Measurements from ENCODE around the gene ZNF211.
A peak's percentile ranks its signal among the peaks of the same experiment; 100 is the strongest.

The ZNF211 gene

GRCh38 chr19:57620673-57621348 lies 12.2 kb upstream of the ZNF211 start:
- DNase-seq (ENCODE audit: insufficient read length) (no peak), FAIRE-seq (no peak)
- TF ChIP-seq POLR2A (IDR thresholded peaks at IDR 0.05; ENCODE audit: low read depth, low read length) = no peak
- TF ChIP-seq TAF1 (IDR thresholded peaks at IDR 0.05; ENCODE audit: borderline replicate concordance, low read depth, low read length) = no peak

- FAIRE-seq = no peak
- TF ChIP-seq POLR2AphosphoS5 (IDR thresholded peaks at IDR 0.05; ENCODE audit: low read depth, low read length) (no peak), POLR2A (IDR thresholded peaks at IDR 0.05; ENCODE audit: low read depth, low read length) (no peak), TAF1 (IDR thresholded peaks at IDR 0.05; ENCODE audit: borderline replicate concordance, low read depth, low read length) (no peak)
- no peak for DNase-seq (ENCODE audit: insufficient read length)
Measured at GRCh38 chr19:57623091-57623490, 9.9 kb upstream of the ZNF211 start.

DNA sequence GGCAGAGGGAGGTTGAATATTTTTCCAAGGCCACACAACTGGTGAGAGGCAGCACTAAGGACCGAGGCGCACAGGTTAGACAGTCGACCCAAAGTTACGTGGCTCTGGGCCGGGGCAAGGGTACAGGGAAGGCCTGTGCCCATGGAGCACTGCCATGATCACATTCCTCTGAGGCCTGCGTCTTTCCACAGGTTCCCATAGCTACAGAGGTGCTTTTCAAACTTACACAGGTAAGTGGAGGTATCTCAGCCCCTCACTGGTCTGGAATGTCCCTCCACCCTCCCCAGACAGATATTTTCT lies 814 bp downstream of the ZNF211 start:
- DNase-seq (ENCODE audit: insufficient read length) (no peak), FAIRE-seq (no peak)
- no peak for TF ChIP-seq POLR2A (IDR thresholded peaks at IDR 0.05; ENCODE audit: low read depth, low read length)
- TF ChIP-seq TAF1 (IDR thresholded peaks at IDR 0.05; ENCODE audit: borderline replicate concordance, low read depth, low read length) = no peak
- TF ChIP-seq POLR2AphosphoS5 (IDR thresholded peaks at IDR 0.05; ENCODE audit: low read depth, low read length) = no peak

- TF ChIP-seq POLR2A (IDR thresholded peaks at IDR 0.05; ENCODE audit: low read depth, low read length) (no peak), TAF1 (IDR thresholded peaks at IDR 0.05; ENCODE audit: borderline replicate concordance, low read depth, low read length) (no peak), POLR2AphosphoS5 (IDR thresholded peaks at IDR 0.05; ENCODE audit: low read depth, low read length) (no peak)
- peak; percentile 51 for FAIRE-seq
- no peak for DNase-seq (ENCODE audit: insufficient read length)
Measured at GRCh38 chr19:57637379-57637778, 4.4 kb downstream of the ZNF211 start.

GRCh38 chr19:57641715-57642234 lies 8.8 kb downstream of the ZNF211 start:
- DNase-seq (ENCODE audit: insufficient read length) (no peak), FAIRE-seq (no peak)
- TF ChIP-seq POLR2AphosphoS5 (IDR thresholded peaks at IDR 0.05; ENCODE audit: low read depth, low read length) (no peak), POLR2A (IDR thresholded peaks at IDR 0.05; ENCODE audit: low read depth, low read length) (no peak), TAF1 (IDR thresholded peaks at IDR 0.05; ENCODE audit: borderline replicate concordance, low read depth, low read length) (no peak)

DNA sequence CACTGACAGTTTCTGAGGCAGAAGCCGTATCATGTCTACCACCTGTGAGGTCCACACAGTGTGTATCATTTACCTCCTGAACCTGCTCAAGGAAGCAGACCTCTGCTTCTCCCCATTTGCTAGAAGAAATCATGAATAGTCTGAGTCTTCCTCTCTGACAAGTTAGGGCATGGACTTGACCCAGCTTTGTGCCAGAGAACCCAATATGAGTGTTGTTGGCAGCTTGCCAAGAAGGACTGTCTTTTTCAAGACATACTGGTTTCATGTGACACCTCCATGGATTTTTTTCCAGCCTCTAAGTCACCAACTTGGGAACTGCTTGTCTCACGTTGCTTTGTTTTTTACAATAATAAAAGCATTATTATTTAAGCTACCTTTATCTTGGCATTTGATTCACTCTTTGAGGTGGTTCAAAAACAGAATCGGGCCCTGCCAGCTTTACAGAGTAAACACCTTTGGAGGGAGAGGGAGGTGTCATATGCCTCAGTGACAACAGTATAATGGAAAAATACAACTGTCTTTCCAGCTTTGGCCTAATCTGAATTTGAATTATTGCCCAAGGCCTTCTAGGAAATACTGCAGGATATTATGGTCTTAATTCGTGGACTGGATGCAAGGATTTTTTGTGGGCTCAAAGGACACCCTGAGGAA lies 9.6 kb downstream of the ZNF211 start:
- TF ChIP-seq POLR2A (IDR thresholded peaks at IDR 0.05; ENCODE audit: low read depth, low read length) (no peak), TAF1 (IDR thresholded peaks at IDR 0.05; ENCODE audit: borderline replicate concordance, low read depth, low read length) (no peak), POLR2AphosphoS5 (IDR thresholded peaks at IDR 0.05; ENCODE audit: low read depth, low read length) (no peak)
- FAIRE-seq (no peak), DNase-seq (ENCODE audit: insufficient read length) (no peak)

DNA sequence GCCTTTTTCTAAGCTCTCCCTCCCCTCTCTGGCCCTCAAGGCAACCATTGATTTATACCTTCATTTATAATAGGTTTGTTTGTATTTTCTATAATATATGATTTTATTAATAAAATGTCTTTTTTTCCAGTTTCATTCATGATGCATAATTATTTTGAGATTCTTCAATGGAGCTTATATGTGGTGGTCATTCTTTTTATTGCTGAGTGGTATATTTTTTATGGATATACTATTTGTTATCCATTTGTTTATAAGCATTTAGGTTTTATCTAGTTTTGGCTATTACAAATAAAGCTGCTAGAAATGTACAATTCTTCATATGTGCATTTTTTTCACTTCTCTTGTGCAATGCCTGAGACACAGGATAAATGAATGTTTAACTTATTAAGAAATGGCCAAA lies 10.8 kb downstream of the ZNF211 start:
- DNase-seq (ENCODE audit: insufficient read length) = no peak
- no peak for FAIRE-seq
- TF ChIP-seq POLR2A (IDR thresholded peaks at IDR 0.05; ENCODE audit: low read depth, low read length) (no peak), POLR2AphosphoS5 (IDR thresholded peaks at IDR 0.05; ENCODE audit: low read depth, low read length) (no peak), TAF1 (IDR thresholded peaks at IDR 0.05; ENCODE audit: borderline replicate concordance, low read depth, low read length) (no peak)

DNA sequence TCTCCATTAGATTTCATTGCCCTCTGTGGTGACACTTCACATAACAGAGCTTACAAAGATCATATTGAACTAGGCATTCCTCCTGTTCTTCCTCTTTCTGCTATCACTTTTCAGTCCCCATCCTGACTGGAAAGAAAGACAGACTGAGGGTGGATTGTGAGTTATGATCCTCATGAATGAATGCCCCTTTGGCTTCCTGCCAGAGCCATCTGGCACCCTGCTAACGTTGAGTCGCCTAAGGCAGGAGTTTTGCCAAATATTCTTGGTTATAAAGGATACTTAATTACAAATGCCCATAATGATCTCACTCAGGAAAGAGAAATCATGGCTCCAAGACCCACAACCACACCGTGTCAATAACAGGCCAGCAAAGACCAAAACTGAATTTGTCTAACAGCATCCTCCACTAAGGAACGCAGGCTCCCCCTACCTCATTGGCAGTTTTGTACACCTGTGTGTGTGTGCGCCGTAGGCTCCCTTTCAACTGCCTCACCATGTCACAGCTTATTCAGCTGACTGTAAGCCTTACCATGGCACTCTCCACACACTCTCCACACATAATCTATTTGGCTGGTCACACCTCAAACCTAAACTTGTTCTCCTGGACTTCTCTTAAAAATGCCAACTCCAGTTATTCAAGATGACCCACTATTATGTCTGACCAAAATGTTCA lies 15.5 kb downstream of the ZNF211 start:
- DNase-seq (ENCODE audit: insufficient read length) (no peak), FAIRE-seq (no peak)
- TF ChIP-seq TAF1 (IDR thresholded peaks at IDR 0.05; ENCODE audit: borderline replicate concordance, low read depth, low read length) = no peak

DNA sequence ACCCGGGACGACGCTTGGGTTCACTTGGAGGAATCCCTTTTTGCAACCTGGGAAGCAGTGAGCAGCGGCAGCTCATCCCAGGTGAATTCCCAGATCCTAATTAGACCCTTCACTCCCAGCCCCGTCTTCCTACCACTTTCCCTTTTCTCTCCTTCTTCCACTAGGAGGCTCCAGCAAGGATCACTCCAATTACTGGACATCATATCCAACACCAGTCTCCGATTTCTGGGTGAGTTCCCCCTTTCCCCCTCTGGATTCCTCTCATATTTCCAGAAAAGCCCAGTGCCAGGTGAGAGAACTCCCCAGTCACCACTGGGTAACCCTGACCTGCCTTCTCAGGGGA lies 18.7 kb downstream of the ZNF211 start:
- FAIRE-seq (no peak), DNase-seq (ENCODE audit: insufficient read length) (no peak)
- no peak for TF ChIP-seq POLR2A (IDR thresholded peaks at IDR 0.05; ENCODE audit: low read depth, low read length)
- TF ChIP-seq POLR2AphosphoS5 (IDR thresholded peaks at IDR 0.05; ENCODE audit: low read depth, low read length) = no peak
- no peak for TF ChIP-seq TAF1 (IDR thresholded peaks at IDR 0.05; ENCODE audit: borderline replicate concordance, low read depth, low read length)

GRCh38 chr19:57653689-57654088 lies 20.7 kb downstream of the ZNF211 start:
- TF ChIP-seq TAF1 (IDR thresholded peaks at IDR 0.05; ENCODE audit: borderline replicate concordance, low read depth, low read length) (no peak), POLR2AphosphoS5 (IDR thresholded peaks at IDR 0.05; ENCODE audit: low read depth, low read length) (no peak), POLR2A (IDR thresholded peaks at IDR 0.05; ENCODE audit: low read depth, low read length) (no peak)
- no peak for DNase-seq (ENCODE audit: insufficient read length)
- FAIRE-seq = no peak

DNA sequence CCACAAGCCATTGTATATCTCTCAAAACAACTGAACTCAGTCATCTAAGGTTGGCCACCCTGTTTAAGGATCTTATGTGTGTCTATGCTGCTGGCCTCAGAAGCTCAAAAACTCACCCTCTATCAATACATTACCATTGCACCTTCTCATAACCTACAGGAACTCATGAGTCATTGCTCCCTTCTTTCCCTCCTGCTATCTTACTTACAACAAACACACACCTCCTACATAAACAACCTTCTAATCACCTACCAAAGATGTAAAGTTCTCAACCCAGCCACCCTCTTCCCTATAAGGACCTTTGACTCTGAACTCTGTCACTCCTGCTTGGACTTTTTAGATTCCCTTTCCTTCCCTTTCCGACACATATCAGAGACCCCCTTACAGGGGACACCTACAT lies 22.5 kb downstream of the ZNF211 start:
- TF ChIP-seq POLR2A (IDR thresholded peaks at IDR 0.05; ENCODE audit: low read depth, low read length) = no peak
- TF ChIP-seq TAF1 (IDR thresholded peaks at IDR 0.05; ENCODE audit: borderline replicate concordance, low read depth, low read length) = no peak
- no peak for TF ChIP-seq POLR2AphosphoS5 (IDR thresholded peaks at IDR 0.05; ENCODE audit: low read depth, low read length)
- DNase-seq (ENCODE audit: insufficient read length) = no peak
- FAIRE-seq = no peak

DNA sequence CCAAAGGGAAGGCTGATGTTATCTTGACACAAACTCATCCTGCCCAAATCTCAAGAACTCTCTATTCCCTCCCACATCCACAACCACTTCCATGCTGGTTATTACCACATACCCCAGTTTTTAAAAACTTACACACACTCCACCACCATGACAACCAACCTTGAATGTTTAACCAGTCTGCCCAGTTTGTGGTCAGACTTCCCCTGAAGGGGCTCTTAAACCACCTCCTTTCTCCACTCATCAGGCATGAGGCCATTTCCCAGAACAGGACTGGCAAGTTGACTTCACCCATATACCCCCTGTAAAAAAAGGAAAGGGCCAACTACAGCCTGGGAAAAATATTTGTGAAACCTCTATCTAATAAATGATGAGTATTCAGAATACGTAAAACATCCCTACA lies 23.4 kb downstream of the ZNF211 start:
- no peak for DNase-seq (ENCODE audit: insufficient read length)
- TF ChIP-seq TAF1 (IDR thresholded peaks at IDR 0.05; ENCODE audit: borderline replicate concordance, low read depth, low read length) (no peak), POLR2AphosphoS5 (IDR thresholded peaks at IDR 0.05; ENCODE audit: low read depth, low read length) (no peak), POLR2A (IDR thresholded peaks at IDR 0.05; ENCODE audit: low read depth, low read length) (no peak)
- FAIRE-seq = no peak

Data from GM12892 (cell line).